Measurements from ENCODE around the gene ANTXR1. TPM values are rescaled to one million over a fixed set of nuclear protein-coding genes. Genes with fewer than 3 reads are reported as not detected.

Gene ANTXR1
- total RNA-seq, 1 experiment from 2014 or later: 33.1 TPM

GRCh38 chr2:69213782-69214181, 200.8 kb downstream of the ANTXR1 start:
- intact Hi-C loops (cut with micrococcal nuclease): no loop called here
- Mint-ChIP-seq H3K27ac (ENCODE audit: low read depth, unreplicated experiment) (no peak overlapping the region), H3K9me3 (ENCODE audit: unreplicated experiment) (no peaks in the 10 kb centered on the region), H3K4me3 (ENCODE audit: unreplicated experiment) (no peak overlapping the region), H3K27me3 (ENCODE audit: insufficient read depth, unreplicated experiment) (no peaks in the 10 kb centered on the region), H3K36me3 (ENCODE audit: insufficient read depth, unreplicated experiment) (no peaks in the 10 kb centered on the region), H3K4me1 (ENCODE audit: insufficient read depth, unreplicated experiment) (peaks cover 9% of the 10 kb centered on the region)
- POLR2A ChIA-PET: no interaction called here
- DNase-seq (ENCODE audit: unreplicated experiment): no peak
- CTCF ChIA-PET: no interaction called here
- BruUV-seq (replicated peaks): no TSS peak
- TF ChIP-seq, protein P1, sequence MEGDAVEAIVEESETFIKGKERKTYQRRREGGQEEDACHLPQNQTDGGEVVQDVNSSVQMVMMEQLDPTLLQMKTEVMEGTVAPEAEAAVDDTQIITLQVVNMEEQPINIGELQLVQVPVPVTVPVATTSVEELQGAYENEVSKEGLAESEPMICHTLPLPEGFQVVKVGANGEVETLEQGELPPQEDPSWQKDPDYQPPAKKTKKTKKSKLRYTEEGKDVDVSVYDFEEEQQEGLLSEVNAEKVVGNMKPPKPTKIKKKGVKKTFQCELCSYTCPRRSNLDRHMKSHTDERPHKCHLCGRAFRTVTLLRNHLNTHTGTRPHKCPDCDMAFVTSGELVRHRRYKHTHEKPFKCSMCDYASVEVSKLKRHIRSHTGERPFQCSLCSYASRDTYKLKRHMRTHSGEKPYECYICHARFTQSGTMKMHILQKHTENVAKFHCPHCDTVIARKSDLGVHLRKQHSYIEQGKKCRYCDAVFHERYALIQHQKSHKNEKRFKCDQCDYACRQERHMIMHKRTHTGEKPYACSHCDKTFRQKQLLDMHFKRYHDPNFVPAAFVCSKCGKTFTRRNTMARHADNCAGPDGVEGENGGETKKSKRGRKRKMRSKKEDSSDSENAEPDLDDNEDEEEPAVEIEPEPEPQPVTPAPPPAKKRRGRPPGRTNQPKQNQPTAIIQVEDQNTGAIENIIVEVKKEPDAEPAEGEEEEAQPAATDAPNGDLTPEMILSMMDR (IDR thresholded peaks at IDR 0.05; ENCODE audit: unreplicated experiment): no peak

DNA sequence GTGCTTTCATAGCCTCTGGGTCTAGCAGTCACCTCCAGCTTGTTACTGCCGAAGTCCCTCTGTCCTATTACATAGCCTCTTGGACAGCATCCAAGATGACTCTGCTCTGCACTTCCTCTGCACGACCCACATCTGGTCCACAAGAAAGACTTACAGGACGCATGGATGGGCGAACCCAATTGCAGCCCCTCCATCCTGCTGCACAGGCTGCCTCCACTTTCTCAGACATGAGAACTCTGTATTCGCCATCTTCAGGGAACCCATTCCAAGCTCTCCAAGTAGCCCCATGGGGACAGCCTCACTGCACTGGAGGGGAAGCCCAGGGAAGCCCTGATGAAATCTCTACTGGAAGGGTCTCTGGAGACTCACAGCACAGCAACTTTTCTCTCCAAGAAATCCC, 201.9 kb downstream of the ANTXR1 start:
- ChIA-PET CTCF (interaction anchor here (0.6 kb wide), 1 partner anchor 13 kb away, joined by 3 read pairs; no protein-coding TSS in a partner anchor), POLR2A (no interaction called here)
- no peaks in the 10 kb centered on the region for H3K27me3 Mint-ChIP-seq (ENCODE audit: insufficient read depth, unreplicated experiment)
- no peaks in the 10 kb centered on the region for H3K36me3 Mint-ChIP-seq (ENCODE audit: insufficient read depth, unreplicated experiment)
- BruUV-seq (replicated peaks): no TSS peak
- TF ChIP-seq, protein P1 (IDR thresholded peaks at IDR 0.05; ENCODE audit: unreplicated experiment): no peak
- intact Hi-C loops (cut with micrococcal nuclease): no loop called here
- peak; percentile 43 for DNase-seq (ENCODE audit: unreplicated experiment)
- peaks cover 9% of the 10 kb centered on the region for H3K4me1 Mint-ChIP-seq (ENCODE audit: insufficient read depth, unreplicated experiment)
- H3K4me3 Mint-ChIP-seq (ENCODE audit: unreplicated experiment): no peak overlapping the region
- no peaks in the 10 kb centered on the region for H3K9me3 Mint-ChIP-seq (ENCODE audit: unreplicated experiment)
- H3K27ac Mint-ChIP-seq (ENCODE audit: low read depth, unreplicated experiment): no peak overlapping the region

- BruUV-seq (replicated peaks): no TSS peak
- intact Hi-C loops (cut with micrococcal nuclease): no loop called here
- DNase-seq (ENCODE audit: unreplicated experiment): no peak
- no peaks in the 10 kb centered on the region for H3K27me3 Mint-ChIP-seq (ENCODE audit: insufficient read depth, unreplicated experiment)
- CTCF ChIA-PET: no interaction called here
- TF ChIP-seq, protein P1 (IDR thresholded peaks at IDR 0.05; ENCODE audit: unreplicated experiment): no peak
- no peaks in the 10 kb centered on the region for H3K9me3 Mint-ChIP-seq (ENCODE audit: unreplicated experiment)
- H3K36me3 Mint-ChIP-seq (ENCODE audit: insufficient read depth, unreplicated experiment): no peaks in the 10 kb centered on the region
- H3K27ac Mint-ChIP-seq (ENCODE audit: low read depth, unreplicated experiment): no peak overlapping the region
- H3K4me1 Mint-ChIP-seq (ENCODE audit: insufficient read depth, unreplicated experiment): peaks cover 9% of the 10 kb centered on the region
- POLR2A ChIA-PET: no interaction called here
- no peak overlapping the region for H3K4me3 Mint-ChIP-seq (ENCODE audit: unreplicated experiment)
These were observed 203.8 kb downstream of the ANTXR1 start for GRCh38 chr2:69216535-69217332.

- TF ChIP-seq, protein P1 (IDR thresholded peaks at IDR 0.05; ENCODE audit: unreplicated experiment): no peak
- no peaks in the 10 kb centered on the region for H3K9me3 Mint-ChIP-seq (ENCODE audit: unreplicated experiment)
- H3K4me3 Mint-ChIP-seq (ENCODE audit: unreplicated experiment): no peak overlapping the region
- H3K4me1 Mint-ChIP-seq (ENCODE audit: insufficient read depth, unreplicated experiment): peaks cover 9% of the 10 kb centered on the region
- DNase-seq (ENCODE audit: unreplicated experiment): no peak
- no peaks in the 10 kb centered on the region for H3K27me3 Mint-ChIP-seq (ENCODE audit: insufficient read depth, unreplicated experiment)
- H3K36me3 Mint-ChIP-seq (ENCODE audit: insufficient read depth, unreplicated experiment): no peaks in the 10 kb centered on the region
- H3K27ac Mint-ChIP-seq (ENCODE audit: low read depth, unreplicated experiment): no peak overlapping the region
- no TSS peak for BruUV-seq (replicated peaks)
- intact Hi-C loops (cut with micrococcal nuclease): no loop called here
- CTCF ChIA-PET: interaction anchor here (0.6 kb wide), 1 partner anchor 9 kb away, joined by 3 read pairs; no protein-coding TSS in a partner anchor
- POLR2A ChIA-PET: no interaction called here
These were observed 204.5 kb downstream of the ANTXR1 start for GRCh38 chr2:69217333-69218080.
